ENCODE results near the gene CCT8.
"Not testable (repeated sequence)": the region's sequence is repeated elsewhere in the genome, so short reads cannot be mapped to it uniquely, and the experiment has no call there.

CCT8 gene

DNA sequence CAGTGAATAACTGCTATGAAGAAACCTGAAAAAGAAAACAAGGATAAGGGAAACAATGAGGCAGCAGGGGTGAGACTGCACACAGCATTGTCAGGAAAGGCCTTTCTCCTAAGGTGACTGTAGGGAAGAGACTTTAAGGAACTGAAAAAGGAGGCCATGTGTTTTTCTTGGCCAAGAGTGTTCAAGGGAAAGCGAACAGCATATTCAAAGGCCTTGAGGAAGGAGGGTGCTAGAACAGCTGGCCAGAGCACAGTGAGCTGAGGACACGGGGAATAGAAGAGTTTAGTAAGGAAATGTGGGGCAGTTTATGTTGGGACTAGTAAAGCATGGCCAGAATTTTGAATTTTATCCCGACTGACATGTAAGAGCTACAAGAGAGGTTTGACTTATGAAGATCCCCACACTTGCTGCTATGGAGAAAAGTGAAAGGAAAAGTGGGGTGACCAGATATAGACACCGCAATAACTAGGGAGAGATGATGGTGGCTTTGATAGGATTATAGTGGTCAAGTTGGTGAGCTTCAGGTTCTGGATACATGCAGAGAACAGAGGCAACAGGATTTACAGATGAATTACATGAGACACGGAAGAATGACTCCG, 55.7 kb downstream of the CCT8 start:
- DNase-seq: no peak

DNA sequence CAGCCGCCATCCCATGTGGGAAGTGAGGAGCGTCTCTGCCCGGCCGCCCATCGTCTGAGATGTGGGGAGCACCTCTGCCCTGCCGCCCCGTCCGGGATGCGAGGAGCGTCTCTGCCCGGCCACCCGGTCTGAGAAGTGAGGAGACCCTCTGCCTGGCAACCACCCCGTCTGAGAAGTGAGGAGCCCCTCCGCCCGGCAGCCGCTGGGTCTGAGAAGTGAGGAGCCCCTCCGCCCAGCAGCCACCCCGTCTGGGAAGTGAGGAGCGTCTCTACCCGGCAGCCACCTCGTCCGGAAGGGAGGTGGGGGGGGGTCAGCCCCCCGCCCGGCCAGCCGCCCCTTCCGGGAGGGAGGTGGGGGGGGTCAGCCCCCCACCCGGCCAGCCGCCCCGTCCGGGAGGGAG, 62.2 kb downstream of the CCT8 start:
- not testable (repeated sequence) for DNase-seq

DNA sequence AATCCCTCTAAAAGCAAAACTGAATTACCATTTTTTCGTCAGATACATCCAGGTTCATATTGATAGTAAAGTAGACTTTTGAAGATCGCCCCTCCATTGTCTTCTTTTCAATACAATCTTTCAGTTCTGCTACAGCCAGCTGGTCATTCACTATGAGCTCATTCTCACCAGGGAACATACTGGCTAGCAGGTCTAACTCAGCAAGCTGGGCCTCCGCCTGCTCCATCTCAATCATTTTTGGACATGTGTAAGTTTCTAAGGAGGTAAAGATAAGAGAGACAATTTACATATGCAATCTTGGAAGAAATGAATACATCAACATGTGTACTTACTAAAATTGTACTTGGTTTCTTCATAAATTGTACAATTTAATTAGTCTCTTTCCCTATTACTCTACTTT, 65.1 kb downstream of the CCT8 start:
- no peak for DNase-seq

DNA sequence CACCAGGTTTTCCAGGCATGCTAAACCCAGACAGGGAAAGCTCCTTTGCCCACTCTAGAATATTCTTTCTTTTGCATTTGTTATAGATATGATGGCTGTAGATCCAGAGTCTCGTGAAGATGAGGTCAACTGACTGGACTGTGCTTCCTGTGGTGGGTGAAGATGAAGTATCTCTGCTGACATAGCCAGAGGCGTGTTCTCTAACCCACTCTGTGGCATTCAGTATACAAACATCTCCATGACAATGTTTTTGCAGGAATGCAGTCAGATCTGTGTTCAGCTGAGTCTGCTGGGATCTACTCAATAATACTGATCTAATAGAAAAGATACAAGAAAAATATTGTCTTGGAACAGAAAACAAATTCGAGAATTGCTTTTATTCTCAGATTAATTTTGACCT, 65.6 kb downstream of the CCT8 start:
- no peak for DNase-seq

DNA sequence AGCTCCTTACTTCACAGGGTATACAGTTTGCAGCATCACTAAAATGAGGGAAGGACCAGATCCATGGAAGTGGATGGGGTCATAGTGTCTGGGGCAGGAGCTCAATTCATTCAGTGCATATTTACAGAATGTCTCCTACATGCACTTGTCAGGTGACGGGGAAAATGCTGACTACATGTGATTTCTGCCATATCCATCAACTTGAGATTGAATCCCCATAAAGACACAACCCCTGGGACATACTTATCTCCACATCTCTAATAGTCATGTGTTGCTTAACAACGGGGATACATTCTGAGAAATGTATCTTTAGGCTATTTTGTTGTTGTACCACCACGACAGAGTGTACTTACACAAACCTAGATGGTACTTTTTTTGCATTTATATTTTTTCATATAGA, 66.3 kb downstream of the CCT8 start:
- DNase-seq: no peak

All from fibroblast of skin of abdomen (primary cell).